HCT116 (cell line): ENCODE data around the gene CTDSPL2. TPM values are rescaled to one million over a fixed set of nuclear protein-coding genes. Genes with fewer than 3 reads are reported as not detected.

Experiments
- ATAC-seq: fragments of 200-7000 bp; cut with Tn5 transposase; 2 replicates; pipeline ENCODE4 v1.9.1; 2020; ENCODE audit warnings: mild to moderate bottlenecking, moderate library complexity
- BruUV-seq: library from RNA; stranded (reverse); fragments of 400-500 nt; replicated peaks from 2 replicates; lab custom pipeline; 2021; lab: Mats Ljungman, UMichigan
- CTCF ChIA-PET: fragments of 300-600 bp; sonication (Branson Sonifier 250); formaldehyde crosslinking; loops from one replicate; lab custom pipeline; 2021; ENCODE audit warnings: antibody characterized with exemption; lab: Charles Lee
- POLR2A ChIA-PET: fragments of 300-600, 350-600 bp; sonication (Branson Sonifier 250); formaldehyde crosslinking; loops from one replicate; lab custom pipeline; 2021; ENCODE audit warnings: antibody characterized with exemption; lab: Charles Lee
- RAD21 ChIA-PET, 2 experiments: fragments of 300-600 bp; sonication (Branson Sonifier 250); formaldehyde crosslinking; loops; one replicate each; lab custom pipeline; 2023; ENCODE audit warnings: low total read pairs in 2 of 2; ENCODE audit not compliant: uncharacterized antibody in 2 of 2, unreplicated experiment in 2 of 2, low non-redundant PET in 1 of 2; lab: Charles Lee
- DNase-seq: peaks from one replicate; pipeline ENCODE4 v3.0.0-alpha.2; 2010; ENCODE audit warnings: low read depth, low spot score
- H2AFZ ChIP-seq: fragments of 200-600 bp; shearing (Covaris generic), sonication (generic); 2 replicates; pipeline ENCODE4 v1.6.1; 2017; ENCODE audit warnings: low read depth, mixed run types, mixed read lengths, antibody characterized with exemption, low read length; ENCODE audit not compliant: poor library complexity, severe bottlenecking
- H3K27ac ChIP-seq: 2 replicates; pipeline ENCODE4 v1.5.1; 2012; ENCODE audit warnings: low read depth, low read length
- H3K27me3 ChIP-seq: fragments of 200-600 bp; sonication (generic); 2 replicates; pipeline ENCODE4 v1.6.1; 2016; ENCODE audit warnings: mixed run types, low read length, mixed read lengths; ENCODE audit not compliant: insufficient read depth
- H3K36me3 ChIP-seq, 2 experiments: fragments of 200-500 bp in 1 of 2; fragments of 200-600 bp in 1 of 2; sonication (Bioruptor generic) in 1 of 2; sonication (generic) in 1 of 2; 2 replicates each; pipeline versions ENCODE4 v1.5.1 to v1.6.1; 2014 to 2016; ENCODE audit warnings: low read length in 2 of 2, inconsistent platforms in 1 of 2, mixed read lengths in 1 of 2, mixed run types in 1 of 2; ENCODE audit not compliant: insufficient read depth in 2 of 2, control insufficient read depth in 1 of 2
- H3K4me1 ChIP-seq, 2 experiments: fragments of 200-600 bp in 1 of 2; sonication (generic) in 1 of 2; 2 replicates each; pipeline versions ENCODE4 v1.5.1 to v1.6.1; 2012 to 2017; ENCODE audit warnings: low read length in 2 of 2, inconsistent platforms in 1 of 2, mild to moderate bottlenecking in 1 of 2, mixed read lengths in 1 of 2, mixed run types in 1 of 2, moderate library complexity in 1 of 2; ENCODE audit not compliant: insufficient read depth in 2 of 2, control insufficient read depth in 1 of 2
- H3K4me2 ChIP-seq: fragments of 200-600 bp; sonication (generic); 2 replicates; pipeline ENCODE4 v1.6.1; 2017; ENCODE audit warnings: mixed run types, low read length, mixed read lengths
- H3K4me3 ChIP-seq, 2 experiments: fragments of 200-600 bp in 1 of 2; sonication (generic) in 1 of 2; replicated peaks in 1 of 2; 2 replicates each; pipeline ENCODE4 v1.5.1; 2011 to 2016; ENCODE audit warnings: low read length in 2 of 2, control low read depth in 1 of 2, low read depth in 1 of 2, mild to moderate bottlenecking in 1 of 2, mixed read lengths in 1 of 2, mixed run types in 1 of 2
- H3K79me2 ChIP-seq: fragments of 200-600 bp; sonication (generic); 2 replicates; pipeline ENCODE4 v1.6.1; 2017; ENCODE audit warnings: mild to moderate bottlenecking, mixed run types, low read length, moderate library complexity, mixed read lengths; ENCODE audit not compliant: insufficient read depth
- H3K9ac ChIP-seq: fragments of 200-600 bp; sonication (generic); 2 replicates; pipeline ENCODE4 v1.6.1; 2016; ENCODE audit warnings: low read length, mixed read lengths
- H3K9me2 ChIP-seq: fragments of 200-600 bp; sonication (generic), shearing (Covaris generic); 2 replicates; pipeline ENCODE4 v1.6.1; 2017; ENCODE audit warnings: mixed run types, mild to moderate bottlenecking, moderate library complexity; ENCODE audit not compliant: insufficient read depth
- H3K9me3 ChIP-seq, 2 experiments: fragments of 200-500 bp in 1 of 2; fragments of 200-600 bp in 1 of 2; sonication (Bioruptor generic) in 1 of 2; sonication (generic) in 1 of 2; 2 replicates each; pipeline ENCODE4 v1.6.1; 2014 to 2017; ENCODE audit warnings: low read length in 2 of 2, mixed read lengths in 2 of 2, inconsistent platforms in 1 of 2, low read depth in 1 of 2, mild to moderate bottlenecking in 1 of 2, mixed run types in 1 of 2, moderate library complexity in 1 of 2; ENCODE audit not compliant: control insufficient read depth in 1 of 2, insufficient read depth in 1 of 2
- H4K20me1 ChIP-seq: fragments of 200-600 bp; sonication (generic), shearing (Covaris generic); 2 replicates; pipeline ENCODE4 v1.6.1; 2017; ENCODE audit warnings: mixed run types, mild to moderate bottlenecking, moderate library complexity; ENCODE audit not compliant: insufficient read depth
- FOSL1 ChIP-seq: IDR thresholded peaks from 2 replicates; pipeline ENCODE4 v1.6.1; 2012; ENCODE audit warnings: low read depth
- JUND ChIP-seq: IDR thresholded peaks from 2 replicates; pipeline ENCODE4 v1.6.1; 2012
- RAD21 ChIP-seq: IDR thresholded peaks from 2 replicates; pipeline ENCODE4 v1.6.1; 2012; ENCODE audit warnings: low read depth, mild to moderate bottlenecking
- REST ChIP-seq: IDR thresholded peaks from 2 replicates; pipeline ENCODE4 v1.6.1; 2012; ENCODE audit warnings: low read depth
- YY1 ChIP-seq: IDR thresholded peaks from 2 replicates; pipeline ENCODE4 v1.6.1; 2011; ENCODE audit warnings: low read length, low read depth, moderate library complexity, mild to moderate bottlenecking; ENCODE audit not compliant: insufficient replicate concordance; ENCODE audit errors: extremely low read depth
- ZBTB33 ChIP-seq: IDR thresholded peaks from 2 replicates; pipeline ENCODE4 v1.6.1; 2011; ENCODE audit warnings: mild to moderate bottlenecking, low read length, moderate library complexity; ENCODE audit not compliant: insufficient replicate concordance; ENCODE audit errors: extremely low read depth
- intact Hi-C: fragments of 100-400 bp; cut with micrococcal nuclease; formaldehyde crosslinking; loops from 2 replicates; pipeline ENCODE4 v1.10.0; 2022
- total RNA-seq: library from RNA; stranded (reverse); gene quantifications from one replicate; pipeline ENCODE4 v1.2.1, GENCODE V29; 2021; ENCODE audit not compliant: unreplicated experiment

The CTDSPL2 gene
- total RNA-seq, 1 experiment from 2014 or later, result 56.0 TPM

- TF ChIP-seq RAD21 (no peak), REST (no peak), JUND (no peak), ZBTB33 (no peak), FOSL1 (no peak), YY1 (no peak)
- intact Hi-C loops, result no loop called here
- ChIA-PET RAD21 (no interaction called here), POLR2A (no interaction called here), CTCF (no interaction called here)
- Histone ChIP-seq H3K9ac (no peak overlapping the region), H2AFZ (no peak overlapping the region), H3K36me3 (peaks cover 0 to 6% of the 10 kb centered on the region in 2 experiments; a peak in 1 of 4 replicates), H3K4me3 (no peak overlapping the region), H3K79me2 (peaks cover 94% of the 10 kb centered on the region), H3K4me2 (no peak overlapping the region), H3K27me3 (no peaks in the 10 kb centered on the region), H3K27ac (no peak overlapping the region), H3K9me2 (no peaks in the 10 kb centered on the region), H4K20me1 (peaks cover 8% of the 10 kb centered on the region; the same call in 1 of the 2 replicates), H3K9me3 (no peaks in the 10 kb centered on the region), H3K4me1 (no peaks in the 10 kb centered on the region; a peak in 1 of 4 replicates)
- TSS peak; percentile 28 for BruUV-seq
- peak; percentile 24 for DNase-seq
- no peak for ATAC-seq
Observed at GRCh38 chr15:44468709-44469385, 41.4 kb downstream of the CTDSPL2 start.
